ENCODE data around the gene IKZF3.

DNA sequence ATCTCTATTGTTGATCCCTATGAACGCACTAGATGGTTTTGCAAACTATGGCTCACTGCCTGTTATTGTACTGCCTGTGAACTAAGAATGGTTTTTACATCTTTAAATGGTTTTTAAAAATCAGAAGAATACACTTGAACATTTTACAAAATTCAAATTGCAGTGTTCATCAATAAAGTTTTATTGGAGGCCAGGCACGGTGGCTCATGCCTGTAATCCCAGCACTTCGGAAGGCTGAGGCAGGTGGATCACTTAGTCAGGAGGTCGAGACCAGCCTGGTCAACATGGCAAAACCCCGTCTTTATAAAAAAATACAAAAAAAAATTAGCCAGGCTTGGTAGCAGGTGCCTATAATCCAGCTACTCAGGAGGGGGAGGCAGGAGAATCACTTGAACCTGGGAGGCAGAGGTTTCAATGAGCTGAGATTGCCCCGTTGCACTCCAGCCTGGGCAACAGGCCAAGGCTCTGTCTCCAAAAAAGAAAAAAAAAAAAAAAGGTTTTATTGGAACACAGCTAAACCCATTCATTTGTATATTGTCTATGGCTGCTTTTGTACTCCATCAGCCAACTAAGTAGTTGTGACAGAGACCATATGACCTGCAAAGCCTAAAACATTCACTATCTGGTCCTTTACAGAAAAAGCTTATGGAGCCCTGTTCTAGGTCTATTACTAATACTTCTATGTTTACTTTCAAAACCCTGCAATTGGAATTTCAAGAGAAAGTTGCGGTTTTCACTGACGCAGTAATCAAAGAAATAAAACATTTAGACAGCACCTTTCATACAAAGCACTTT, 18.9 kb downstream of the IKZF3 start:
- TF ChIP-seq, protein P1, sequence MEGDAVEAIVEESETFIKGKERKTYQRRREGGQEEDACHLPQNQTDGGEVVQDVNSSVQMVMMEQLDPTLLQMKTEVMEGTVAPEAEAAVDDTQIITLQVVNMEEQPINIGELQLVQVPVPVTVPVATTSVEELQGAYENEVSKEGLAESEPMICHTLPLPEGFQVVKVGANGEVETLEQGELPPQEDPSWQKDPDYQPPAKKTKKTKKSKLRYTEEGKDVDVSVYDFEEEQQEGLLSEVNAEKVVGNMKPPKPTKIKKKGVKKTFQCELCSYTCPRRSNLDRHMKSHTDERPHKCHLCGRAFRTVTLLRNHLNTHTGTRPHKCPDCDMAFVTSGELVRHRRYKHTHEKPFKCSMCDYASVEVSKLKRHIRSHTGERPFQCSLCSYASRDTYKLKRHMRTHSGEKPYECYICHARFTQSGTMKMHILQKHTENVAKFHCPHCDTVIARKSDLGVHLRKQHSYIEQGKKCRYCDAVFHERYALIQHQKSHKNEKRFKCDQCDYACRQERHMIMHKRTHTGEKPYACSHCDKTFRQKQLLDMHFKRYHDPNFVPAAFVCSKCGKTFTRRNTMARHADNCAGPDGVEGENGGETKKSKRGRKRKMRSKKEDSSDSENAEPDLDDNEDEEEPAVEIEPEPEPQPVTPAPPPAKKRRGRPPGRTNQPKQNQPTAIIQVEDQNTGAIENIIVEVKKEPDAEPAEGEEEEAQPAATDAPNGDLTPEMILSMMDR (conservative IDR thresholded peaks at IDR 0.05) = no peak
- TF ChIP-seq ZFX (IDR thresholded peaks at IDR 0.05) = no peak

All from C4-2B (cell line).